H1 (cell line): ENCODE data around the gene HSPB1.

Experiments used
- JUND ChIP-seq: IDR thresholded peaks from 2 replicates; pipeline ENCODE4 v1.6.1; 2011; ENCODE audit warnings: mild to moderate bottlenecking, improper control_type of control experiment, low read length
- KDM5A ChIP-seq: fragments of 200-600 bp; IDR thresholded peaks from 2 replicates; pipeline ENCODE4 v1.7.1; 2012; ENCODE audit warnings: mild to moderate bottlenecking, low read length, inconsistent platforms, mixed read lengths
- MAFK ChIP-seq: IDR thresholded peaks from 2 replicates; pipeline ENCODE4 v1.6.1; 2012; ENCODE audit warnings: low read depth, mild to moderate bottlenecking, improper control_type of control experiment, low read length
- POLR2AphosphoS5 ChIP-seq: IDR thresholded peaks from 2 replicates; pipeline ENCODE4 v1.6.1; 2011; ENCODE audit warnings: low read depth, low read length
- RFX5 ChIP-seq: IDR thresholded peaks from 2 replicates; pipeline ENCODE4 v1.6.1; 2011; ENCODE audit warnings: low read depth, low read length, improper control_type of control experiment, borderline replicate concordance
- TF ChIP-seq, protein P1 (sequence below), 3 experiments: IDR thresholded peaks; 1 replicate in 2 of 3; 2 replicates in 1 of 3; pipeline versions ENCODE4 v1.5.1 to v1.6.1; 2011; ENCODE audit warnings: low read length in 3 of 3, mild to moderate bottlenecking in 3 of 3, inconsistent platforms in 2 of 3, low read depth in 1 of 3, moderate library complexity in 1 of 3; ENCODE audit not compliant: insufficient read depth in 1 of 3; ENCODE audit errors: control extremely low read depth in 1 of 3

DNA sequence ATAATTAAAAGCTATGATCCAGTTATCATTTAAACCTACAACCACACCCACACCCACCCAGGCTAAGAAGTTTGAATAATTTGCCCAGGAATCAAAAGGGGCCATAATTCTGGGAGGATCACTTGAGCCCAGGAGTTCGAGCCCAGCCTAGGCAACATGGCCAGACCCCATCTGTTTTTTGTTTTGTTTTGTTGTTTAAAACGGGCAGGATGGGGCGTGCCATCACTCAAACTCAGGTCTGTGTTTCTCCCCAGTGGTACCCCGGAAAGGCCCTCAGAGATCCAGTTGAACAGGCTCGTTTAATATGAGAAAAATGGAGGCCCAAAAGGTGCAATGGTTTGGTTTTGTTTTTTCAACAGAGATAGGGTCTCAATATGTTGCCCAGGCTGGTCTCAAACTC lies 23.3 kb downstream of the HSPB1 start:
- TF ChIP-seq, protein P1, sequence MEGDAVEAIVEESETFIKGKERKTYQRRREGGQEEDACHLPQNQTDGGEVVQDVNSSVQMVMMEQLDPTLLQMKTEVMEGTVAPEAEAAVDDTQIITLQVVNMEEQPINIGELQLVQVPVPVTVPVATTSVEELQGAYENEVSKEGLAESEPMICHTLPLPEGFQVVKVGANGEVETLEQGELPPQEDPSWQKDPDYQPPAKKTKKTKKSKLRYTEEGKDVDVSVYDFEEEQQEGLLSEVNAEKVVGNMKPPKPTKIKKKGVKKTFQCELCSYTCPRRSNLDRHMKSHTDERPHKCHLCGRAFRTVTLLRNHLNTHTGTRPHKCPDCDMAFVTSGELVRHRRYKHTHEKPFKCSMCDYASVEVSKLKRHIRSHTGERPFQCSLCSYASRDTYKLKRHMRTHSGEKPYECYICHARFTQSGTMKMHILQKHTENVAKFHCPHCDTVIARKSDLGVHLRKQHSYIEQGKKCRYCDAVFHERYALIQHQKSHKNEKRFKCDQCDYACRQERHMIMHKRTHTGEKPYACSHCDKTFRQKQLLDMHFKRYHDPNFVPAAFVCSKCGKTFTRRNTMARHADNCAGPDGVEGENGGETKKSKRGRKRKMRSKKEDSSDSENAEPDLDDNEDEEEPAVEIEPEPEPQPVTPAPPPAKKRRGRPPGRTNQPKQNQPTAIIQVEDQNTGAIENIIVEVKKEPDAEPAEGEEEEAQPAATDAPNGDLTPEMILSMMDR (IDR thresholded peaks at IDR 0.05; ENCODE audit: control extremely low read depth in 1 of 3, insufficient read depth in 1 of 3, low read depth in 1 of 3, low read length in 3 of 3): no peak
- TF ChIP-seq JUND: no peak
- no peak for TF ChIP-seq POLR2AphosphoS5
- TF ChIP-seq KDM5A: no peak
- no peak for TF ChIP-seq MAFK
- no peak for TF ChIP-seq RFX5
